GM19043 (cell line): Measurements from ENCODE around the gene MUC3A.

ENCODE experiments used
- ATAC-seq: cut with Tn5 transposase; IDR thresholded peaks from one replicate; pipeline ENCODE4 v1.9.1; 2021; ENCODE audit warnings: low read depth; ENCODE audit not compliant: unreplicated experiment

MUC3A gene

GRCh38 chr7:100943693-100944092, 5.6 kb upstream of the MUC3A start:
- ATAC-seq, result no peak

- no peak for ATAC-seq
Measured at GRCh38 chr7:100944138-100944537, 5.2 kb upstream of the MUC3A start.

- ATAC-seq, result no peak
Measured at GRCh38 chr7:100946111-100946510, 3.2 kb upstream of the MUC3A start.

- ATAC-seq, result no peak
Measured at GRCh38 chr7:100946766-100947365, 2.5 kb upstream of the MUC3A start.

GRCh38 chr7:100947792-100948191, 1.5 kb upstream of the MUC3A start:
- no peak for ATAC-seq

- no peak for ATAC-seq
Measured at GRCh38 chr7:100949933-100950443, 654 bp downstream of the MUC3A start.

GRCh38 chr7:100951172-100951571, 1.8 kb downstream of the MUC3A start:
- ATAC-seq, result no peak

GRCh38 chr7:100951888-100952560, 2.7 kb downstream of the MUC3A start:
- no peak for ATAC-seq

GRCh38 chr7:100952641-100953040, 3.3 kb downstream of the MUC3A start:
- no peak for ATAC-seq

GRCh38 chr7:100957832-100958421, 8.6 kb downstream of the MUC3A start:
- ATAC-seq, result no peak

- no peak for ATAC-seq
Measured at GRCh38 chr7:100959894-100960293, 10.6 kb downstream of the MUC3A start.

GRCh38 chr7:100962537-100962936, 13.2 kb downstream of the MUC3A start:
- no peak for ATAC-seq

GRCh38 chr7:100963386-100963785, 14.1 kb downstream of the MUC3A start:
- no peak for ATAC-seq

GRCh38 chr7:100963874-100964273, 14.5 kb downstream of the MUC3A start:
- ATAC-seq, result no peak

- ATAC-seq, result no peak
Measured at GRCh38 chr7:100964630-100965029, 15.3 kb downstream of the MUC3A start.

- no peak for ATAC-seq
Measured at GRCh38 chr7:100965045-100965722, 15.8 kb downstream of the MUC3A start.

GRCh38 chr7:100965723-100966541, 16.6 kb downstream of the MUC3A start:
- ATAC-seq, result no peak

GRCh38 chr7:100966542-100967291, 17.4 kb downstream of the MUC3A start:
- ATAC-seq, result no peak

- ATAC-seq, result no peak
Measured at GRCh38 chr7:100967292-100967863, 18.0 kb downstream of the MUC3A start.
